Fibroblast of skin of scalp (primary cell): Measurements from ENCODE around the gene CSNK1G1.
A peak's percentile ranks its signal among the peaks of the same experiment; 100 is the strongest.
"Not testable (repeated sequence)": the region's sequence is repeated elsewhere in the genome, so short reads cannot be mapped to it uniquely, and the experiment has no call there.

Source experiments
- DNase-seq: peaks from one replicate; pipeline ENCODE4 v3.0.0-alpha.2; 2013

CSNK1G1 gene

DNA sequence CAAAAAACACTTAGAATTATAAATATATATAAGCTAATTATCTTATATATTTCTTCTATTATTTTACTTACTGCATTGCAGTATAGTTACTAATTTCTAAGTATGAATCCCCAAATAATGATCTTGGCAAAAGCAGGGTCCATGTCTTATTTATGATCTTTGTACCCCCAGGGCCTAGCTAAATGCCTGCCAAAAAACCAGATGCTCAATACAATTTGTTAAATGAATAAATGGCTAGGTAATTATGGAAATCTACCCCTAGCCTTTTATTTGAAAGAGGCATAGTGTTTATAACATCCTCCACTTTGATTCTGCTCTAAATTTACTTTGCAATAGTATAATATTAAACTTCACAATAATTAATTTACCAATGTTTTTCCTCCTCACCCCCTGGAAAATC is 69.5 kb downstream of the CSNK1G1 start:
- DNase-seq = no peak

DNA sequence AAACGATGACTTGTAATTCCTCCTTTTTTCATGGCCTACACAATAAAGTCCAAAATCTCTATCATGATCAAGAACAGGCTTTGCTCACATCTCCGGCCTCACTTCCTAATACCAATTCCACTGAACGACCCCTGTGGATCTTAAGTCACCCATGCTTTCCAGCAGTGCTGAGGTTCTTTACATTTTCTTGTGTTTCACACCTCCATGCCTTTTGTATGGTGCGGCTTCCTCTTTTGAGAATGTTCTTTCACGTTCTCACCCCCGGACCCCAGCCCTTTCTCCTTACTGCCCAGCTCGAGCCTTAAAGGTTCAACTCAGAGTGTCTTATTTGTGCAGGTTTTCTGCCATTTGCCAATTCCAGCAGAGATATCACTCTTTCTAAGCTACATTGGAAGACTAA is 70.1 kb downstream of the CSNK1G1 start:
- DNase-seq = no peak

DNA sequence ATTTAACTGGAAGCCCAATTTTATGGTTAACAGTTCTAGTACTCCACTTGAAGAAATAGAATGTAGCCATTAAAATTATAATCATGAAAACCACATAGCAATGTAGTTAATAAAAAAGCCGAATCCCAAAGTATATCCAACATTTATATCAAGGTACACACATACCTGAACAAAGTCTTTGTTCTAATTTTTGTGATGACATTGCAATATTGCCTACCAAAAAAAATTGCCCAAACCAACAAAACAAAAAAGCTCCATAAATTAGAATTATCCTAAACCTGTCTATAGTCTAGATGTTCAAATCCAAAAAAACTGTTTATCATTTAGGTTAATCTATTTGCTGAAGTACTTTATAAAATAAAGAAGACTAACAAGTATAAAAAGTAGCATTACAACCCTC is 70.8 kb downstream of the CSNK1G1 start:
- DNase-seq = no peak

DNA sequence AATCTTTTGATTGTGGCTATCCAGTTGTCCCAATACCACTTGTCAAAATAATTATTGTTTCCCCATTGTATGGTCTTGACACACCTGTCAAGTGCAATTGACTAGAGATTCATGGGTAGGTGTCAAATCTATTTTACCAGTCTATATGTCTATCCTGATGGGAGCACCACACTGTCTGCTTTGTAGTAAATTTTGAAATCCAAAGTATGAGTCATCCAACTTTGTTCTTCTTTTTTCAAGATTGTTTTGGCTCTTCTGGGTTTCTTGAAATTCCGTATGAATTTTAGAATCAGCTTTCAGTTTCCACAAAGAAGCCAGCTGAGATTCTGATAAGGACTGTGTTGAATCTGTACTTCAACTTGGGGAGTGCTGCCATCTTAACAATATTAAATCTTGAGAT is 71.9 kb downstream of the CSNK1G1 start:
- DNase-seq = peak; percentile 33

DNA sequence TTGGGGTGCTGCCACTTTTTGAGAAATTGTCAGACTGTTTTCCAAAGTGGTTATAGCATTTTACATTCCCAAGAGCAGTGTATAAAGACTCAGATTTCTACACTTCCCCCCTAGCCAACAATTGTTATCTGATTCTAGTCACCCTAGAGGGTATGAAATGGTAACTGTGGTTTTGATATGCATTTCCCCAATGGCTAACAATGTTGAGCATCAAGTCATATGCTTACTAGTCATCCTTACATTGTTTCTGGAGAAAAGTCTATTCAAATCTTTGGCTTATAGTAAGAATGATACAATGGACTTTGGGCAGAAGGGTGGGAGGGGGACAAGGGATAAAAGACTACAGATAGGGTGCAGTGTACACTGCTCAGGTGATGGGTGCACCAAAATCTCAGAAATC is 73.3 kb downstream of the CSNK1G1 start:
- DNase-seq = peak; percentile 17

DNA sequence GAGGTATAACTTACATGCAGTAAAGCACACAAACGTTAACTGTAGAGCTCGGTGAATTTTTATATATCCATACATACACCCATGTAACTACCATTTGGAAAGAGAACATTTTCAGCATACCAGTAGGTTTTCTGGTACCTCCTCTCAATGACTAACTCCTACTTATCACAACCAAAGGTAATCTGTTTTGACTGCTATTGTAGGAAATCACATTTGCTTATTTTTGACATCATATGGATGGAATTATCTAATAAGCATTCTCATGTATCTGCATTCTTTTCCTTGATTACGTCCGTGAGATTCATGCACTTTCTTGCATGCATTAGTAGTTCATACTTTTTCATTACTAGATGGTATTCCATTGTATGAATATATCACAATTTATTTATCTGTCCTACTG is 76.8 kb downstream of the CSNK1G1 start:
- no peak for DNase-seq

DNA sequence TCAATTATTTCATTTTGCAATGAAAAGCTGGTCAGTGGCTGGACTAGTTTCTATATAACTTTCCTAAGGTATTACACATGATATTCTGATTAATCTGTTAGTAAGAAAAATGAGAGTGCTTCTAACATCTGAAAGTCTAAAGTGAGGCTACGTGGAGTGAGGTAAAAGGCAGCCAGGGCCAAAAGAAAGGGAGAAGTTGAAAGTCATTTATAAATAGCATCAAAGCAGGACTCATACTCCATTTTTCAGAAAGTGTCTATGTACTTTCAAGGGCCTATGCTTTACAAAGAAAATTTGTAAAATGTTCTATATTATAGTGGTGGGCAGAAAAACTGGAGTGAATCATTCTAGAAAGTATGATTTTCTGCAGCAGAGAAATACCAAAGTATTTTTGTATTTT is 80.0 kb downstream of the CSNK1G1 start:
- DNase-seq = no peak

DNA sequence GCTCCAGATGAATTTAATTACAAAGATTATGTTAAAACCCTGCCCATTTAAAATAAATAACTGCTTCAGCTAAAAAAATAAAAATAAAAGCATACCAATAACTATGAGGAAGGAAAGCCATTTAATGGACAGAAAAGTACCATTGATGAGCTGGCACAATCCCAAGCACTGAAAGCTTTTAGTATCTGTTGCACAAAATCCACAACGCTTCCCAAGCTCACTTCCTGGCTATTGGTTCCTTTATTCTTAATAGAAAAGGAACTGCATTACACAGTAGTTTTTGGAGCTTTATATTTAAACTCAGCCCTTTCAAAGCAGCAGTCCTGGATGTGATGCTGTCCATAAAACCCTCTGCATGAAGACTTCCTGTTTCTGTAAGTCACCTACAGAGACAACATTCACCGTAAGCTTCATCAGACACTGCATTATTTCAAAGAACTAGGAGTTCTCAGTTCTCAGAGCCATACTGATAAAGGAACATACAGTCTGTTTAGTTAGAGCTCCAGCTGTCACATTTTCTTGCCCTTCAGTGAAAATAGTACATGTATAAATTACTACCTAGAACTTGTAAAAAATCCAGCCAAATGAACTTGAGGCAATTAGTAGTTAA is 81.5 kb downstream of the CSNK1G1 start:
- no peak for DNase-seq

DNA sequence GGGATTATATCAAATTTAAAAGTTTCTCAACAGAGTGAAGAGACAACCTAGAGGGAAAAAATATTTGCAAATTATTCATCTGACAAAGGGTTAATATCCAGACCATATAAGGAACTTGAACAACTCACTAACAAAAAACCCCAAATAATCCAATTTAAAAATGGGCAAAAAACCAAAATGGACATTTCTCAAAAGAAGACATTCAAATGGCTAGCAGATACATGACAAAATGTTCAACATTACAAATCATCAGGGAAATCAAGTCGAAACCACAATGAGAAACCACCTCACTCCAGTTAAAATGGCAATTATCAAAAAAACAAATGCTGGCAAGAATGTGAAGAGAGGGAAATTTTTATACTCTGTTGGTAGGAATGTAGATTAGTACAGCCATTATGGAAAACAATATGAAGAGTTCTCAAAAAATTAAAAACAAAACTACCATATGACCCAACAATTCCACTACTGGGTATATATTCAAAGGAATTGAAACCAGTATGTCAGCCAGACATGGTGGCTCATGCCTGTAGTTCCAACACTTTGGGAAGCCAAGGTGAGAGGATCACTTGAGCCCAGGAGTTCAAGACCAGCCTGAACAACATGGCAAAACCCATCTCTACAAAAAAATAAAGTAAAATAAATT is 88.5 kb downstream of the CSNK1G1 start:
- DNase-seq = no peak

DNA sequence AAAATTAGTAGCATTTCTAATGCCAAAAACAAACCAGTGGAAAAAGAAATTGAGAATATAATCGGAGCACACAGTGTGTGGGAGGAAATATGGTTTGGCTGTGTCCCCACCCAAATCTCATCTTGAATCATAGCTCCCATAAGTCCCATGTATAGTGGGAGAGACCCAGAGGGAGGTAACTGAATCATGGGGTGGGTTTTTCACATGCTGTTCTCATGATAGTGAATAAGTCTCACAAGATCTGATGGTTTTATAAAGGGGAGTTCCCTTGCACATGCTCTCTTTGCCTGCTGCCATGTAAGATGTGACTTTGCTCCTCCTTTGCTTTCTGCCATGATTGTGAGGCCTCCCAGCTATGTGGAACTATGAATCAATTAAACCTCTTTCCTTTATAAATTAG is 90.8 kb downstream of the CSNK1G1 start:
- not testable (repeated sequence) for DNase-seq

DNA sequence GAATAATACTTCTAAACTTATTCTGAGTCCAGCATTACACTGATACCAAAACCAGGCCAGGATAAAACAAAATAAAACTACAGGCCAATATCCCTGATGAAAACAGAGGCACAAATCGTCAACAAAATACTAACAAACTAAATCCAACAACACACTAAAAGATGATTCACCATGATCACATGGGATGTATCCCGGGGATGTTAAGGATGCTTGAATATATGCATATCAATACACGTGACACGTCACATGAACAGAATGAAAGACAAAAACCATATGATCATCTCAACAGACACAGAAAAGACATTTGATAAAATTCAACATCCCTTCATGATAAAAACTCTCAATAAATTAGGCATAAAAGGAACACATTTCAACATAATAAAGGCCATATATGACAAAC is 91.5 kb downstream of the CSNK1G1 start:
- DNase-seq = no peak

DNA sequence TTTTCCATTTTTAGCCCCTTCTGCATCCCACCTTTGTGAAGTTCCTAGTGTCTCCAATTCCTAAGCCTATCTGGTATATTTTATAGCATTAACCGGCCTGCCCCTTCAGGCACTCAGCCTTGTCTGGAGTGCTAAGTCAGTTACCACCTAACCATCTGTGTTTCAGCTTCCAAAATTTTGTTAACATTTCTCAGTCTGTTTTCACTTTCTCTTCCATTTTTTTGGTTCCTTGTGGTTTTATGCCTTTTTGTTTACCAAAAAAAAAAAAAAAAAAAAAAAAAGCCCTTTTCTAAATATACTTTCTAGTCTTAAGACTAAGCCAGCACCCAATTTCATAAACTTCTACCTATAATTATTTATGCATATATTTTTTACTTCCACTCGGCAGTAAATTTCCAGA is 92.4 kb downstream of the CSNK1G1 start:
- no peak for DNase-seq

DNA sequence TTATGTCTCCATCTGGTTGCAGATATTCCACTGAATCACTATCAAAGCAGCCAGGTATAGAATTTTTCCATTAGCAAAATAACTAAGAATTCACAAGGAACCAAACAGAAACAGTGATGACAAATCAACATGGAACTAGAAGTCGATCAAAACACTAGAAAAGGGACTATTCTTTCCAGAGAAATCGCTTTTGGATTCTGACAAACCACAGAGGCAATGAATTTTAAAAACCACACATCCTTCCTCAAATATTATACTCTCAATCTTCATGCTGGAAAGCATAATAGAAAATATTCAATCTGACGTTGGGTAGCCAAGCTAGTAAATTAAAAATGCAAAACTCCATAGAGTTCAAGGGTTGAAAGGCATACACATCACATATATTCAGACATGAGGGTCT is 99.9 kb downstream of the CSNK1G1 start:
- no peak for DNase-seq

DNA sequence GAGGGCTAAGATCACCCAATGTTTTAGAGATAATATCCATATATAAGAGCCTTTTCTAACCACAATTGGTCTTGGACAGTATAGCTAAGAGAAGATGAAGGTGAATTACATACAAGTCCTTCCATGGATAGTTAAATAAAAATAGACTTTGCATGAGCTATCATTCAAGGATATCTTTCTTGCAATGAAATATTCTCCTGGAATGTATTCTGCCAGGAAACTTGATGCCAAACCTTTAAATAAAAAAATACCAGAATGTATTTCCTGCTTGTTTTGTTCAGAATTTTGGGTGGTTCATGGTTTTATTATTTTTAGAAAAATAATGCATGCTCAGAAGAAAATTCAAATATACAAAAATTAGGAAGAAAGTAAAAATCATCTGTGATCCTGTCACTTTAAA is 104.3 kb downstream of the CSNK1G1 start:
- DNase-seq = peak; percentile 20

DNA sequence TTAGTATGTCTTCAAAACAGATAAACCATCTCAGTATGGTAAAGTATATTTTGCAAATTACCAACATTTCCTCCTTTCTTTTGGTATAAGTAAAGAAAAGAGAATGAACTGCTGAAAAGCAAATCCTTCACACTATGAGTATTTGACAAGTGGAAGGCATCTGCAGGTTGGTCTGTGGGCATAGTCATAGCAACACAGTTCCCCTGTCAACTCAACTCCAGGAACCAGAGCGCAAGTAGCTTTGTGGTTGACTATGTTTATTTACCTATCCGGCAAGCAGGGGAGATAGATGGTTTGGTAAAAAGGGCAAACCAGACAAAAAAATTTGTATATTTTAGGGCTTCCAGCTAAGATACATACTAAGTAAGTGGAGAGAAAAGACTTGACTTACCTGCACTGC is 104.9 kb downstream of the CSNK1G1 start:
- DNase-seq = no peak

DNA sequence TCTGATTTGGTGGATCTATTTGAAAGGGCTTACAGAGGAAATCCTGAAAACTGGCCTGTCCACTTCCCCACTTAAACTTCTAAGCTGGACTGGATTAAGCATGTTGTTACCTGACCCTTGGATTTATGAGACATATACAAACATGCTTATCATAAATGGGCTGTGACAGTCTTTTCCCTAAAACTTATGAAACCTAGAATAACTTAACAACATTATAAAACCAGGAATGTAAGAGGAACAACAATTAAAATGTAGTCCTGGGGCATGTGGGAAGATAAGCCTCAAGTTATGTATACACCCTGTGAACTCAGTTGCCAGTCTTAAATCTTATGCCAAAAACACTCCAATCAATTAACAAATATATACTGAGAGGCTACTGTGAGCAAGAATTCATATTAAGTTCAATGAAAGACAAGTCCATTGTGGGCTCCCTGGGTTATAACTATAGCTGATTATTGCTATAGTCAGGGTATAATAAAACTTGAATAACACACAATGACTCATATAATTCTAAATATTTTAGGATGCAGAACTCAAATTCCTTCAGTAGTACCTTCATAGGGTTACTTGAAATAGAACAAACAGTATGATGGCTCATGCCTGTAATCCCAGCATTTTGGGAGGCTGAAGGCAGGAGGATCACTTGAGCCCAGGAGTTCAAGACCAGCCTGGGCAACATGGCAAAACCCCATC is 105.9 kb downstream of the CSNK1G1 start:
- DNase-seq = peak; percentile 35

DNA sequence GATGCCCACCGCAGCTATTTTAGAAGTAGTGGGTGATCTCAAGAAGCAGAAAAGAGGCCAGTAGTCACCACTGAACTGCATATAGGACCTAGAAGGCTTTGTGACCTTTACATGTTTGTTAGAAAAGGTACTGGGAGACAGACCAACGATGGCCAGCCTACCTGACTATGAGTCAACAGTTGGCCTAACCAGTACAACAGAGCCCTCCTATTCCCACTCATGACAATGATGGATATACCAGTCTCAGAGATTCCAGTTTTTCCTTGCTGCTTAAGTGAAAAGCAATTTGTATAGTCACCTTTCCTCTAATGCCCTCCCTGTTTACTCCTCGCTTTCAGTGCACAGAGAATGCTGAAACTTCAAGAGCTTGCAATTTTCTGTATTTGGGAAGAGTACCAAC is 106.6 kb downstream of the CSNK1G1 start:
- DNase-seq = no peak

DNA sequence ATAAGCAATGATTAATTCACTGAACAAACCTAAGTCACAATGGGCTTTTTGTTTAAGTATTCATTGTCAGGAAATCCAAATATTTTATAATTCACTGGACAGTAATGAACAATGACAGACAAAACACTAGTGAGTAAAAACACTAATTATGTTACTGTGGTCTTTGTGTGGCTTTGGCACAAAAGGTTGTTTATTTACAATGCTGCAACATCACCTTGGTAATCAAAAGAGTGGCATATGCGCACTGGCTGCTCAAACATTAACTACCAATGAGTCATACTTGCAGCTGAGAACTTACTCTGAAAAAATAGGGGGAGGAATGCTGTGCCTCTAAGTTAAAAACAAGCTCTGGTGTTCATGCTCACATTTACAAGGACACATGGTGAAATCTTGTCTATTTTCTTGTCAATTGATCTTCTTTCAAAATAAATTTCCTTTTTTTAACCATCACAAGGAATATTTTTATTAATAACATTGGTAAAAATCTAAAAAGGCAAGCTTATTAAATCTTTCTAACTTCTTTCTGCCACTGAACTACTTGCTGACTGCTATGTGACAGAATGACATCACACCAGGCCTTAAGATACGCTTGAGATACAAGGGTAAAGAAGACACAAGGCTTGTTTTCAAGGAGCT is 107.9 kb downstream of the CSNK1G1 start:
- DNase-seq = peak; percentile 78

DNA sequence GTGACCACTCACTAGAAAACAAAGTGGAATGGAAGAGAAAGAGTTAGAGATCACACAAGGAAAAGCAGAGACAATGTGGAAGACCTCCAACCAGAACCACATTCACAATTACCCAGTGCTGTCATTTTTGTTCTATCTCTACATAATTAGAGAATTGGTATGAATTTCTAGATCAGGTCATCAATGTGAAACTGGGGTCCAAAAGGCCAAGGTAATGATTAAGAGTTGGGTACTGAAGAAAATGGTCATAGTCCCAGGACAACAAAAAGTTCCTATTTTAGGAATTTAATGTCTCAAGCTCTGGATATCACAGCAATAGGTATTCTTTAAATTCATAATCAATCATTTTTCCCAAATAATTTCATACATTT is 108.5 kb downstream of the CSNK1G1 start:
- no peak for DNase-seq

DNA sequence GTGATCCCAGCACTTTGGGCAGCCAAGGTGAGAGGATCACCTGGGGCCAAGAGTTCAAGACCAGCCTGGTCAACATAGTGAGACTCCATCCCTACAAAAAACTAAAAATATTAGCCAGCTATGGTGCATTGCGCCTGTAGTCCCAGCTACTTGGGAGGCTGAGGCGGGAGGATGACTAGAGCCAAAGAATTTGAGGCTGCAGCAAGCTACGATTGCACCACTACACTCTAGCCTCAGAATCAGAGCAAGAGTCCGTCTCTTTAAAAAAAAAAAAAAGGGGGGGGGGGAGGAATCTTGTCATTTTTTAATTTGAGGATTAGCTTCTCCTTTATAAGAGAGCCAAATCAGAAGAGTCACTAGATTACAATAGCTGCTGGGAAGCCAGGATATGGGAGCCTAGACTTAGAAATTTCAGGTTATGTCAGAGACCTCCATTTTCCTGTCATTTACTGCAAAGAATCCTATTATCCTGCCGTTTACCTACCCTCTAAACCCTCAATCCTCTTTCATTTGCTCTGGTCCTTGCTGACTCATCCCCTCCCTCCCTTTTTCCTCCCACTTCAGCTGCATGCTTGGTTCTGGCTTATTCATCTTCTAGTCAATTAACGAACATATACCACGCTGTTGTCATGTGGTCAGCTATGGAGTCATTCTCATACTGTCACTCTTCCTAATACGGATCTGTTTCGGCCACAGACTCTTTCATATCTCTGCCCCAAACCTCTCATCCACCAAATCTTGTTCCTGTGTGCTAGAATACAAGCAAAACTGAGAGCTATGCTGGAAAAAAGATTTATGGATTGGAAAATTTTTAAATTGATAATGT is 109.4 kb downstream of the CSNK1G1 start:
- peak; percentile 81 for DNase-seq

DNA sequence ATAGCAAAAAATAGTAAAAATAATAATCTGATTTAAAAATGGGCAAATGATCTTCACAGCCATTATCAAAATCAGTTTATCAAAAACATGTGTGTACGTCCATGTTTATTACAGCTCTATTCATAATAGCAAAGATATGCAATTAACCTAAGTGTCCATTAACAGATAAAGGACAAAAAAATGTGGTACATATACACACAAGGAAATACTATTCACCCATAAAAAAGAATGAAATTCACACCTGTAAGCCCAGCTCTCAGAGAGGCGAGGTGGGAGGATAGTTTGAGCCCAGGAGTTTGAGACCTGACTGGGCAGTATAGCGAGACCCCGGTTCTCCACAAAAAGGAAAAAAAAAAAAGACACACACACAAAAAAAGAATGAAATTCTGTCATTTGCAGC is 110.6 kb downstream of the CSNK1G1 start:
- DNase-seq = no peak

DNA sequence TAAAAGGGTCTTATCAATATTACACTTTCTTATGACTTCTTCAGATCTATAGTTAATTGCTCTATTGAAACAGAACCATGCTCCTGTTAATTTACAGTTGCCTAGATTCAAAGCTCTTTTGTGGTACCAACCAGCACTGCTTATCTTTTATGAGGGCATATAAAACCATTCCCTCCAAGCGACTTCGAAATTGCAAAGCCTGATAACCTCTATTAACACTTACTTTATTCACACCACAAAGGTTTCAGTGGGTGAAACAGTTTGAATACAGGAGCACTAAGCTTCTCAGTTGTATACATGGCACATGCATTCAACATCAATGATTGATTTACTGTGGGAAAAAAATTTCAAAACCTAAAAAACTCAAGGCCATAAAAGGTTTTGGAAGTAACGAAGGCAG is 118.3 kb downstream of the CSNK1G1 start:
- DNase-seq = no peak
